SKM-1 (cell line): ENCODE results near the gene PET100.
A peak's percentile ranks its signal among the peaks of the same experiment; 100 is the strongest.

ENCODE experiments used
- DNase-seq: peaks from one replicate; lab custom pipeline; 2025; ENCODE audit not compliant: unreplicated experiment; lab: John Stamatoyannopoulos, UW

The PET100 gene

DNA sequence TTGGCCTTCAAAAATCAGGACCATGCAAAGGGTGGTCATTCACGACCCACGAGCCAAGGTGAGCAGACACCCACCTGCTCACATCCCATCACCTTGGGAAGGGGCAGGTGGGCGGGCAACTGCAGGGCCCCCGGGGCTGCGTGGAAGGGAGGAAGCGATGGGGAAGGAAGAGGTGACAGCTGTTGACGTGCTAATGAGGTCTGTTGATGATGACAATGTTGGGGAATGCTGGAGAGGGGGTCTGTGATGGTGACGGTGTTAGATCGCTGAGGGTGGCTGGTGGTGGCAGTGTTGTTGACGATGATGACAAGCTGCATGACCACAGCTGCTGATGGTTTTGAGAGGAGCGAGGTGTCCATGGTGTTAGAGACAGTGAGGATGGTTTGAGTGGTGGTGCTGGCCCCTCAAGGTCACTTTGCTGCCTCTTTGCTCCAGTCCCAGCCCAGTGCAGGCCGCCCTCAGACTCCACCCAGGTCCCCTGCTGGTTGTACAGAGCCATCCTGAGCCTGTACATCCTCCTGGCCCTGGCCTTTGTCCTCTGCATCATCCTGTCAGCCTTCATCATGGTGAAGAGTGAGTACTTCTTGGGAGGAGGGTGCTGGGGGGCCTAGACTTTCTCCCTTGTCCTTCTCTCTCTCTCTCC is 48.2 kb downstream of the PET100 start:
- DNase-seq: no peak

DNA sequence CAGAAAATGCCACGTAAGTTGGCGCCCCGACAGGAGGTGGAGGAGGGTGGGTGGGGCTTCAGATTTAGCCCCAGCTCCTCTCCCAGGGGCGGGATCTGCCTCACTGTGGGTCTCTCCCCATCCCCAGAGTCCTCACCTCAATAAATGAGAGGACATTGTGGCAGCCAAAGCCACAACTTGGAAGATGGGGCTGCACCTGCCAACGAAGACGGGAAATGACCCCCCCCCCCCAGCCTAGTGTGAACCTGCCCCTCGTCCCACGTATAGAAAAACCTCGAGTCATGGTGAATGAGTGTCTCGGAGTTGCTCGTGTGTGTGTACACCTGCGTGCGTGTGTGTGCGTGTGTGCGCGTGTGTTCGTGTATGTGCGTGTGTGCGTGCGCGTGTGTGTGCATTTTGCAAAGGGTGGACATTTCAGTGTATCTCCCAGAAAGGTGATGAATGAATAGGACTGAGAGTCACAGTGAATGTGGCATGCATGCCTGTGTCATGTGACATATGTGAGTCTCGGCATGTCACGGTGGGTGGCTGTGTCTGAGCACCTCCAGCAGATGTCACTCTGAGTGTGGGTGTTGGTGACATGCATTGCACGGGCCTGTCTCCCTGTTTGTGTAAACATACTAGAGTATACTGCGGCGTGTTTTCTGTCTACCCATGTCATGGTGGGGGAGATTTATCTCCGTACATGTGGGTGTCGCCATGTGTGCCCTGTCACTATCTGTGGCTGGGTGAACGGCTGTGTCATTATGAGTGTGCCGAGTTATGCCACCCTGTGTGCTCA is 49.6 kb downstream of the PET100 start:
- DNase-seq: no peak

GRCh38 chr19:7679771-7680605 is 50.4 kb downstream of the PET100 start:
- no peak for DNase-seq

- peak; percentile 61 for DNase-seq
These were observed 51.2 kb downstream of the PET100 start, which contains the start of gene TRAPPC5 for GRCh38 chr19:7680606-7681339. TRAPPC5 (plus strand) TSS chr19:7680833; CDS start chr19:7682254, 1,421 bp downstream.
